ENCODE data around the gene NTPCR.

DNA sequence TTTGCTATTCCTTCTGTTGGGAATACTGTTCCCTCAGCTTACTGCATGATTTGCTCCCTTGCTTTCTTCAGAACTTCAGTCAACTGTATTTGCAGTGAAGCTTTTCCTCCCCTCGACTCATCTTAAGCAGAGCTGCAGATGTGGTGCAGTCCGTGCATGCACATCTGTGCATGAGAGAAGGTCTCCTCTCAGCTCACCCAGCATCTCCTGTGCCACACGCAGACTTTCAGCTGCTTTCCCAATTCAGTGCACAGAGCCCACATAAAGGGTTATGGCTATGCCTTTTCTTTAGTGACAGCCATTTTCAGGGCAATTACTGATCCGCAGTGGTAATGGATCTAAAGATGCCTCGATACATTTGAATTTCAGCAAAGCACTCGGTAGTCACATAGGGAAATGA is 13.5 kb upstream of the NTPCR start:
- TF ChIP-seq, protein P1, sequence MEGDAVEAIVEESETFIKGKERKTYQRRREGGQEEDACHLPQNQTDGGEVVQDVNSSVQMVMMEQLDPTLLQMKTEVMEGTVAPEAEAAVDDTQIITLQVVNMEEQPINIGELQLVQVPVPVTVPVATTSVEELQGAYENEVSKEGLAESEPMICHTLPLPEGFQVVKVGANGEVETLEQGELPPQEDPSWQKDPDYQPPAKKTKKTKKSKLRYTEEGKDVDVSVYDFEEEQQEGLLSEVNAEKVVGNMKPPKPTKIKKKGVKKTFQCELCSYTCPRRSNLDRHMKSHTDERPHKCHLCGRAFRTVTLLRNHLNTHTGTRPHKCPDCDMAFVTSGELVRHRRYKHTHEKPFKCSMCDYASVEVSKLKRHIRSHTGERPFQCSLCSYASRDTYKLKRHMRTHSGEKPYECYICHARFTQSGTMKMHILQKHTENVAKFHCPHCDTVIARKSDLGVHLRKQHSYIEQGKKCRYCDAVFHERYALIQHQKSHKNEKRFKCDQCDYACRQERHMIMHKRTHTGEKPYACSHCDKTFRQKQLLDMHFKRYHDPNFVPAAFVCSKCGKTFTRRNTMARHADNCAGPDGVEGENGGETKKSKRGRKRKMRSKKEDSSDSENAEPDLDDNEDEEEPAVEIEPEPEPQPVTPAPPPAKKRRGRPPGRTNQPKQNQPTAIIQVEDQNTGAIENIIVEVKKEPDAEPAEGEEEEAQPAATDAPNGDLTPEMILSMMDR (optimal IDR thresholded peaks at IDR 0.05 in 1 of 3, IDR thresholded peaks at IDR 0.05 in 1 of 3, conservative IDR thresholded peaks at IDR 0.05 in 1 of 3; ENCODE audit: extremely low read depth in 1 of 3, insufficient read depth in 2 of 3, low read length in 3 of 3): no peak
- no peak for TF ChIP-seq EZH2 (IDR thresholded peaks at IDR 0.05; ENCODE audit: low read length)
